NCI-H1930 (cell line): ENCODE measurements around the gene MDM4.

Experiments
- DNase-seq, 2 experiments: peaks; one replicate each; lab custom pipeline; 2025; lab: John Stamatoyannopoulos, UW

Gene MDM4

GRCh38 chr1:204493145-204493983 lies 22.8 kb upstream of the MDM4 start:
- DNase-seq: no peak

- no peak for DNase-seq
These were observed 22.3 kb upstream of the MDM4 start for GRCh38 chr1:204493984-204494280.

- peak; percentile 49 to 55 for DNase-seq
These were observed 21.7 kb upstream of the MDM4 start, which contains the start of gene PIK3C2B for GRCh38 chr1:204494281-204495077. TSS of gene PIK3C2B (minus strand) at chr1:204494805. CDS start at chr1:204469802, 25,003 bp downstream.

- no peak for DNase-seq
These were observed 21.0 kb upstream of the MDM4 start for GRCh38 chr1:204495078-204495753.

GRCh38 chr1:204495777-204496176 lies 20.4 kb upstream of the MDM4 start:
- DNase-seq: no peak

- DNase-seq: no peak
These were observed 17.2 kb upstream of the MDM4 start for GRCh38 chr1:204498981-204499380.

GRCh38 chr1:204499511-204500468 lies 16.4 kb upstream of the MDM4 start:
- DNase-seq: no peak

- no peak for DNase-seq
These were observed 14.0 kb upstream of the MDM4 start for GRCh38 chr1:204502241-204502640.

GRCh38 chr1:204503122-204503912 lies 12.9 kb upstream of the MDM4 start:
- peak; percentile 21 to 70 for DNase-seq

- DNase-seq: no peak
These were observed 12.2 kb upstream of the MDM4 start for GRCh38 chr1:204503913-204504519.

- DNase-seq: no peak
These were observed 10.5 kb upstream of the MDM4 start for GRCh38 chr1:204505674-204506200.

GRCh38 chr1:204506201-204506968 lies 9.8 kb upstream of the MDM4 start:
- DNase-seq: peak; percentile 81 to 88

- DNase-seq: peak; percentile 84 to 91
These were observed 9.3 kb upstream of the MDM4 start for GRCh38 chr1:204506969-204507316.

- DNase-seq: peak; percentile 56 to 62
These were observed 8.7 kb upstream of the MDM4 start for GRCh38 chr1:204507317-204508105.

GRCh38 chr1:204509186-204509635 lies 7.0 kb upstream of the MDM4 start:
- no peak for DNase-seq

- DNase-seq: no peak
These were observed 4.8 kb upstream of the MDM4 start for GRCh38 chr1:204511366-204511765.

- no peak for DNase-seq
These were observed 3.0 kb upstream of the MDM4 start for GRCh38 chr1:204513117-204513716.

- no peak for DNase-seq
These were observed 1.4 kb upstream of the MDM4 start for GRCh38 chr1:204514828-204515227.
